Pancreas (tissue), 10 donors: Measurements from ENCODE around the gene SYNDIG1. TPM values are rescaled to one million over a fixed set of nuclear protein-coding genes. Genes with fewer than 3 reads are reported as not detected.

ENCODE experiments used
- ATAC-seq, 4 donors: fragments of 200-7000 bp; cut with Tn5 transposase; one replicate each; pipeline versions ENCODE4 v1.8.0 to v1.9.1; 2020; ENCODE audit warnings: mild to moderate bottlenecking in 4 of 4, moderate library complexity in 4 of 4
- DNase-seq, 6 donors: peaks; one replicate each; pipeline ENCODE4 v3.0.0-alpha.2; 2020
- FAIRE-seq: peaks from 2 replicates; lab custom pipeline; 2012; peaks lifted over from hg19 to GRCh38; lab: Jason Lieb, UNC
- H3K27ac ChIP-seq, 4 donors: fragments of 200-600 bp; sonication (generic); 1 replicate in 3 of 4; 2 replicates in 1 of 4; pipeline versions ENCODE4 v1.5.0 to v1.8.0; 2020
- H3K27me3 ChIP-seq, 4 donors: fragments of 200-600 bp; one replicate each; pipeline ENCODE4 v1.8.0; 2021
- H3K36me3 ChIP-seq, 3 donors: fragments of 200-600 bp; sonication (generic) in 1 of 3; one replicate each; pipeline versions ENCODE4 v1.5.0 to v1.8.0; 2020 to 2021
- H3K4me1 ChIP-seq, 3 donors: fragments of 200-600 bp; one replicate each; pipeline ENCODE4 v1.8.0; 2021
- H3K4me3 ChIP-seq, 4 donors: fragments of 200-600 bp; sonication (generic) in 2 of 4; one replicate each; pipeline versions ENCODE4 v1.5.0 to v1.8.0; 2020 to 2021
- H3K9me3 ChIP-seq, 4 donors: fragments of 200-600 bp; one replicate each; pipeline ENCODE4 v1.8.0; 2021
- CTCF ChIP-seq, 4 donors: fragments of 200-600 bp; sonication (generic) in 3 of 4; IDR thresholded peaks; one replicate each; pipeline versions ENCODE4 v1.5.0 to v1.8.0; 2021; ENCODE audit warnings: antibody characterized with exemption in 4 of 4
- WGBS, 2 donors: extraction: QIAGEN DNeasy Blood & Tissue Kit; methylation state at CpG; one replicate each; pipeline ENCODE4 v1.1.7; 2013; 5-methylcytosine and 5-hydroxymethylcytosine counted together
- intact Hi-C, 3 donors: fragments of 100-400 bp; cut with DNase I; formaldehyde crosslinking; loops; one replicate each; pipeline versions ENCODE4 v1.11.1 to v1.14.2; 2022
- polyA plus RNA-seq, 2 donors: library from polyadenylated mRNA; stranded (reverse); fragments of 200-250 nt; gene quantifications; one replicate each; pipeline ENCODE4 v1.2.3, GENCODE V29; 2013
- total RNA-seq, 6 donors: library from RNA; stranded (reverse); fragmentation: NEBNext Ultra II Directional in 4 of 6; extraction: Animal tissue kit (Norgen Biotek cat#: 25700) in 4 of 6; gene quantifications; one replicate each; pipeline versions ENCODE4 v1.2.1 to v1.2.4, GENCODE V29; 2021 to 2023
- donor health status: healthy with polysubstance abuse.
- donor health status: DM: no; HTN: no; CAD: no; lungs with moderate emphysema.
- donor health status: DM: no; HTN: no; CAD: no.
- donor health status: control.
- donor health status: control.
- donor health status: Bipolar disorder and iron deficiency.
- donor health status: DM: yes; HTN: yes; CAD: no.
- donor health status: DM: no; HTN: no; CAD: no.
- donor health status: DM: no; HTN: no; CAD: no.
- donor health status: DM: yes; HTN: yes; CAD: no.

The SYNDIG1 gene
- total and polyA plus RNA-seq, 8 donors = 0.04 to 0.46 (median 0.23) TPM; not detected in 1

- Histone ChIP-seq H3K36me3 (no peaks in the 10 kb centered on the region), H3K4me3 (no peak overlapping the region), H3K4me1 (no peaks in the 10 kb centered on the region), H3K27ac (no peak overlapping the region), H3K27me3 (peaks cover 0 to 10% (median 0%) of the 10 kb centered on the region in 4 donors), H3K9me3 (no peaks in the 10 kb centered on the region)
- peak in 1 of 4 donors; percentile 15 for ATAC-seq
- WGBS, 2 donors = 50% methylated on average over 3 of the region's 3 CpGs
- no peak for TF ChIP-seq CTCF (IDR thresholded peaks at IDR 0.05)
- DNase-seq = no peak
- intact Hi-C loops = no loop called here
- FAIRE-seq = no peak
Observed at GRCh38 chr20:24465730-24466129, 3.7 kb upstream of the SYNDIG1 start.

- Histone ChIP-seq H3K36me3 (no peaks in the 10 kb centered on the region), H3K9me3 (no peaks in the 10 kb centered on the region), H3K27me3 (peaks cover 0 to 28% (median 7%) of the 10 kb centered on the region in 4 donors), H3K4me3 (peak overlapping the region in 1 of 4 donors; percentile 16), H3K27ac (no peak overlapping the region), H3K4me1 (no peaks in the 10 kb centered on the region)
- intact Hi-C loops = no loop called here
- WGBS, 2 donors = 29 to 35% methylated on average over 23 of the region's 23 CpGs
- ATAC-seq (no peak), DNase-seq (no peak), FAIRE-seq (no peak)
- no peak for TF ChIP-seq CTCF (IDR thresholded peaks at IDR 0.05)
Observed at GRCh38 chr20:24468401-24469115, 871 bp upstream of the SYNDIG1 start.

GRCh38 chr20:24469894-24470745 is 691 bp downstream of the SYNDIG1 start:
- TF ChIP-seq CTCF (IDR thresholded peaks at IDR 0.05) = no peak
- peak in 1 of 6 donors; percentile 76 for DNase-seq
- FAIRE-seq = no peak
- ATAC-seq = peak in 3 of 4 donors; percentile 14 to 48 (median 32)
- 0 to 1% methylated on average over 57 to 62 of the region's 62 CpGs for WGBS, 2 donors
- Histone ChIP-seq H3K27me3 (peaks cover 0 to 28% (median 7%) of the 10 kb centered on the region in 4 donors), H3K27ac (no peak overlapping the region), H3K36me3 (no peaks in the 10 kb centered on the region), H3K9me3 (no peaks in the 10 kb centered on the region), H3K4me1 (no peaks in the 10 kb centered on the region), H3K4me3 (peak overlapping the region; percentile 1 to 34 (median 17))
- intact Hi-C loops = no loop called here

- TF ChIP-seq CTCF (IDR thresholded peaks at IDR 0.05) = no peak
- Histone ChIP-seq H3K9me3 (no peaks in the 10 kb centered on the region), H3K27ac (no peak overlapping the region), H3K36me3 (no peaks in the 10 kb centered on the region), H3K4me3 (no peak overlapping the region), H3K4me1 (no peaks in the 10 kb centered on the region), H3K27me3 (peaks cover 0 to 28% (median 7%) of the 10 kb centered on the region in 4 donors)
- intact Hi-C loops = no loop called here
- DNase-seq (no peak), ATAC-seq (peak in 1 of 4 donors; percentile 18), FAIRE-seq (no peak)
- WGBS, 2 donors = 2% methylated on average over 56 of the region's 56 CpGs
Observed at GRCh38 chr20:24470746-24471582, 1.5 kb downstream of the SYNDIG1 start.
